ENCODE data around the gene SYNDIG1.

SYNDIG1 gene

GRCh38 chr20:24469116-24469893 lies at the start of gene SYNDIG1:
SYNDIG1 (plus strand) TSS chr20:24469629; CDS start chr20:24543098, 73,469 bp downstream.
- in situ Hi-C loops (cut with HindIII; ENCODE audit: low sequenced_read_pairs), result no loop called here

GRCh38 chr20:24419786-24420185 lies 49.6 kb upstream of the SYNDIG1 start:
- in situ Hi-C loops (cut with HindIII; ENCODE audit: low sequenced_read_pairs), result no loop called here

- in situ Hi-C loops (cut with HindIII; ENCODE audit: low sequenced_read_pairs), result no loop called here
Measured at GRCh38 chr20:24420567-24420966, 48.9 kb upstream of the SYNDIG1 start.

GRCh38 chr20:24421071-24421470 lies 48.4 kb upstream of the SYNDIG1 start:
- in situ Hi-C loops (cut with HindIII; ENCODE audit: low sequenced_read_pairs), result no loop called here

- in situ Hi-C loops (cut with HindIII; ENCODE audit: low sequenced_read_pairs), result no loop called here
Measured at GRCh38 chr20:24422091-24422760, 47.2 kb upstream of the SYNDIG1 start.

- in situ Hi-C loops (cut with HindIII; ENCODE audit: low sequenced_read_pairs), result no loop called here
Measured at GRCh38 chr20:24423390-24424313, 45.8 kb upstream of the SYNDIG1 start.

GRCh38 chr20:24425523-24426135 lies 43.8 kb upstream of the SYNDIG1 start:
- in situ Hi-C loops (cut with HindIII; ENCODE audit: low sequenced_read_pairs), result no loop called here

- in situ Hi-C loops (cut with HindIII; ENCODE audit: low sequenced_read_pairs), result no loop called here
Measured at GRCh38 chr20:24431279-24432045, 38.0 kb upstream of the SYNDIG1 start.

GRCh38 chr20:24432046-24432442 lies 37.4 kb upstream of the SYNDIG1 start:
- in situ Hi-C loops (cut with HindIII; ENCODE audit: low sequenced_read_pairs), result no loop called here

- in situ Hi-C loops (cut with HindIII; ENCODE audit: low sequenced_read_pairs), result no loop called here
Measured at GRCh38 chr20:24436160-24436559, 33.3 kb upstream of the SYNDIG1 start.

GRCh38 chr20:24437196-24438082 lies 32.0 kb upstream of the SYNDIG1 start:
- in situ Hi-C loops (cut with HindIII; ENCODE audit: low sequenced_read_pairs), result no loop called here

- in situ Hi-C loops (cut with HindIII; ENCODE audit: low sequenced_read_pairs), result no loop called here
Measured at GRCh38 chr20:24438331-24438730, 31.1 kb upstream of the SYNDIG1 start.

GRCh38 chr20:24439737-24440387 lies 29.6 kb upstream of the SYNDIG1 start:
- in situ Hi-C loops (cut with HindIII; ENCODE audit: low sequenced_read_pairs), result no loop called here

- in situ Hi-C loops (cut with HindIII; ENCODE audit: low sequenced_read_pairs), result no loop called here
Measured at GRCh38 chr20:24441661-24442060, 27.8 kb upstream of the SYNDIG1 start.

GRCh38 chr20:24442909-24443308 lies 26.5 kb upstream of the SYNDIG1 start:
- in situ Hi-C loops (cut with HindIII; ENCODE audit: low sequenced_read_pairs), result no loop called here

- in situ Hi-C loops (cut with HindIII; ENCODE audit: low sequenced_read_pairs), result no loop called here
Measured at GRCh38 chr20:24443436-24443835, 26.0 kb upstream of the SYNDIG1 start.

GRCh38 chr20:24444526-24445190 lies 24.8 kb upstream of the SYNDIG1 start:
- in situ Hi-C loops (cut with HindIII; ENCODE audit: low sequenced_read_pairs), result no loop called here

- in situ Hi-C loops (cut with HindIII; ENCODE audit: low sequenced_read_pairs), result no loop called here
Measured at GRCh38 chr20:24445510-24446170, 23.8 kb upstream of the SYNDIG1 start.

All from endothelial cell of hepatic sinusoid (primary cell).